Upper lobe of left lung (tissue), 4 donors: ENCODE measurements around the gene IFT43.

Experiments
- EP300 ChIP-seq, 4 donors: sonication (generic); formaldehyde crosslinking; IDR thresholded peaks; one replicate each; pipeline ENCODE4 v1.5.1; 2017; ENCODE audit warnings: antibody characterized with exemption in 4 of 4, control low read depth in 2 of 4
- POLR2A ChIP-seq, 4 donors: fragments of 450-650 bp; IDR thresholded peaks; one replicate each; pipeline ENCODE4 v1.5.1; 2016 to 2017; ENCODE audit warnings: antibody characterized with exemption in 4 of 4, mild to moderate bottlenecking in 2 of 4
- POLR2AphosphoS5 ChIP-seq, 2 donors: sonication (generic); formaldehyde crosslinking; IDR thresholded peaks; one replicate each; pipeline ENCODE4 v1.5.1; 2017; ENCODE audit warnings: antibody characterized with exemption in 2 of 2
- TF ChIP-seq, protein P1 (sequence below), 6 experiments: fragments of 450-650 bp in 4 of 6; fragments of 200-600 bp in 2 of 6; sonication (generic) in 2 of 6; IDR thresholded peaks; one replicate each; pipeline ENCODE4 v1.5.1; 2016 to 2019; ENCODE audit warnings: antibody characterized with exemption in 6 of 6

DNA sequence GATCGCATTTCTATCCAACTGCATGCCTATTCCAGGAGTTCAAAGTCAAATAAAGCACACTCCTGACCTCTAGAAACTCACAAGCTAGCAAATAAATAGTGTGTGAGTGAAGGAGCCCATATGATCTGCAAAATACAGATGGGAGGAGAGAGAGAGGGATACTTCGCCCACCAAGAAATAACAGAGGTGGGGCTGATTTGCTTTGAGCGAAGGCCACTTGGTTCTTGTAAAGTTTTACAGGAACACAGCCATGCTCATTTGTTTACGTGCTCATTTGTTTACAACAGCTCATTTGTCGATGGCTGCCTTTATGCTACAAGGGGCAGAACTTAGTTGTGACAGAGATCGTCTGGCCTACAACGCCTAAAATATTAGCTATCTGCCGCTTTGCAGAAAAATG lies 102.8 kb downstream of the IFT43 start:
- TF ChIP-seq POLR2A (IDR thresholded peaks at IDR 0.05), result no peak
- no peak for TF ChIP-seq POLR2AphosphoS5 (IDR thresholded peaks at IDR 0.05)
- TF ChIP-seq, protein P1, sequence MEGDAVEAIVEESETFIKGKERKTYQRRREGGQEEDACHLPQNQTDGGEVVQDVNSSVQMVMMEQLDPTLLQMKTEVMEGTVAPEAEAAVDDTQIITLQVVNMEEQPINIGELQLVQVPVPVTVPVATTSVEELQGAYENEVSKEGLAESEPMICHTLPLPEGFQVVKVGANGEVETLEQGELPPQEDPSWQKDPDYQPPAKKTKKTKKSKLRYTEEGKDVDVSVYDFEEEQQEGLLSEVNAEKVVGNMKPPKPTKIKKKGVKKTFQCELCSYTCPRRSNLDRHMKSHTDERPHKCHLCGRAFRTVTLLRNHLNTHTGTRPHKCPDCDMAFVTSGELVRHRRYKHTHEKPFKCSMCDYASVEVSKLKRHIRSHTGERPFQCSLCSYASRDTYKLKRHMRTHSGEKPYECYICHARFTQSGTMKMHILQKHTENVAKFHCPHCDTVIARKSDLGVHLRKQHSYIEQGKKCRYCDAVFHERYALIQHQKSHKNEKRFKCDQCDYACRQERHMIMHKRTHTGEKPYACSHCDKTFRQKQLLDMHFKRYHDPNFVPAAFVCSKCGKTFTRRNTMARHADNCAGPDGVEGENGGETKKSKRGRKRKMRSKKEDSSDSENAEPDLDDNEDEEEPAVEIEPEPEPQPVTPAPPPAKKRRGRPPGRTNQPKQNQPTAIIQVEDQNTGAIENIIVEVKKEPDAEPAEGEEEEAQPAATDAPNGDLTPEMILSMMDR (IDR thresholded peaks at IDR 0.05), result no peak
- no peak for TF ChIP-seq EP300 (IDR thresholded peaks at IDR 0.05)
